Measurements from ENCODE around the gene CBR1.
"Not testable (repeated sequence)": the region's sequence is repeated elsewhere in the genome, so short reads cannot be mapped to it uniquely, and the experiment has no call there.

The CBR1 gene

GRCh38 chr21:36060159-36060921 lies 9.5 kb upstream of the CBR1 start, which contains the start of gene SETD4:
Gene SETD4, minus strand, starts transcription at chr21:36060526. Its CDS starts 1,638 bp downstream, at chr21:36058888.
- peak; percentile 81 to 94 for DNase-seq (ENCODE audit: low spot score in 2 of 2)
- H3K4me1 ChIP-seq = peaks cover 12% of the 10 kb centered on the region
- peaks cover 25% of the 10 kb centered on the region for H3K36me3 ChIP-seq (replicated peaks)
- H3K27me3 ChIP-seq (ENCODE audit: low read depth) = no peaks in the 10 kb centered on the region
- in situ Hi-C loops (cut with MboI; ENCODE audit: low sequenced_read_pairs) = loop anchor here (25.0 kb wide), 1 partner anchor 1198 kb away; no protein-coding TSS in a partner anchor
- H3K9me3 ChIP-seq = no peaks in the 10 kb centered on the region
- H3K4me3 ChIP-seq = peak within 1 kb of the TSS; percentile 89

- Histone ChIP-seq H3K9me3 (no peaks in the 10 kb centered on the region), H3K4me1 (peaks cover 12% of the 10 kb centered on the region), H3K36me3 (replicated peaks) (peaks cover 14% of the 10 kb centered on the region), H3K27me3 (ENCODE audit: low read depth) (no peaks in the 10 kb centered on the region), H3K4me3 (no peak overlapping the region)
- in situ Hi-C loops (cut with MboI; ENCODE audit: low sequenced_read_pairs) = loop anchor here (25.0 kb wide), 1 partner anchor 1199 kb away; no protein-coding TSS in a partner anchor
- DNase-seq (ENCODE audit: low spot score in 2 of 2) = no peak
Observed at GRCh38 chr21:36061445-36061844, 8.4 kb upstream of the CBR1 start.

GRCh38 chr21:36063375-36064084 lies 6.3 kb upstream of the CBR1 start:
- no peak overlapping the region for H3K4me3 ChIP-seq
- peaks cover 12% of the 10 kb centered on the region for H3K4me1 ChIP-seq
- H3K36me3 ChIP-seq (replicated peaks) = no peaks in the 10 kb centered on the region; the same call in 1 of the 2 replicates
- no peaks in the 10 kb centered on the region for H3K27me3 ChIP-seq (ENCODE audit: low read depth)
- no peak for DNase-seq (ENCODE audit: low spot score in 2 of 2)
- in situ Hi-C loops (cut with MboI; ENCODE audit: low sequenced_read_pairs) = loop anchor here (25.0 kb wide), 1 partner anchor 1201 kb away; no protein-coding TSS in a partner anchor
- H3K9me3 ChIP-seq = no peaks in the 10 kb centered on the region

- H3K36me3 ChIP-seq (replicated peaks) = no peaks in the 10 kb centered on the region
- H3K4me3 ChIP-seq = no peak overlapping the region
- H3K27me3 ChIP-seq (ENCODE audit: low read depth) = no peaks in the 10 kb centered on the region
- peaks cover 3% of the 10 kb centered on the region for H3K9me3 ChIP-seq
- DNase-seq (ENCODE audit: low spot score in 2 of 2) = no peak
- in situ Hi-C loops (cut with MboI; ENCODE audit: low sequenced_read_pairs) = loop anchor here (25.0 kb wide), 1 partner anchor 1202 kb away; no protein-coding TSS in a partner anchor
- H3K4me1 ChIP-seq = peaks cover 7% of the 10 kb centered on the region
Observed at GRCh38 chr21:36064085-36064460, 5.8 kb upstream of the CBR1 start.

GRCh38 chr21:36065497-36066036 lies 4.3 kb upstream of the CBR1 start:
- Histone ChIP-seq H3K36me3 (replicated peaks) (no peaks in the 10 kb centered on the region), H3K4me1 (peaks cover 10% of the 10 kb centered on the region), H3K4me3 (no peak overlapping the region), H3K27me3 (ENCODE audit: low read depth) (no peaks in the 10 kb centered on the region), H3K9me3 (peaks cover 9% of the 10 kb centered on the region)
- in situ Hi-C loops (cut with MboI; ENCODE audit: low sequenced_read_pairs) = loop anchor here (25.0 kb wide), 1 partner anchor 1203 kb away; no protein-coding TSS in a partner anchor
- DNase-seq (ENCODE audit: low spot score in 2 of 2) = no peak

GRCh38 chr21:36068748-36069398 lies 951 bp upstream of the CBR1 start:
- Histone ChIP-seq H3K4me3 (no peak overlapping the region), H3K4me1 (peaks cover 6% of the 10 kb centered on the region), H3K9me3 (peaks cover 9% of the 10 kb centered on the region), H3K36me3 (replicated peaks) (peaks cover 20% of the 10 kb centered on the region), H3K27me3 (ENCODE audit: low read depth) (no peaks in the 10 kb centered on the region)
- DNase-seq (ENCODE audit: low spot score in 2 of 2) = no peak
- in situ Hi-C loops (cut with MboI; ENCODE audit: low sequenced_read_pairs) = loop anchor here (25.0 kb wide), 1 partner anchor 1207 kb away; no protein-coding TSS in a partner anchor

GRCh38 chr21:36070999-36071398 lies 1.2 kb downstream of the CBR1 start:
- Histone ChIP-seq H3K9me3 (peaks cover 9% of the 10 kb centered on the region), H3K36me3 (replicated peaks) (peaks cover 20% of the 10 kb centered on the region), H3K4me3 (no peak overlapping the region), H3K27me3 (ENCODE audit: low read depth) (no peaks in the 10 kb centered on the region), H3K4me1 (peaks cover 6% of the 10 kb centered on the region)
- in situ Hi-C loops (cut with MboI; ENCODE audit: low sequenced_read_pairs) = loop anchor here (25.0 kb wide), 1 partner anchor 1209 kb away; no protein-coding TSS in a partner anchor
- DNase-seq (ENCODE audit: low spot score in 2 of 2) = no peak

GRCh38 chr21:36072453-36073162 lies 2.8 kb downstream of the CBR1 start:
- H3K27me3 ChIP-seq (ENCODE audit: low read depth) = no peaks in the 10 kb centered on the region
- no peak overlapping the region for H3K4me3 ChIP-seq
- no peak for DNase-seq (ENCODE audit: low spot score in 2 of 2)
- peaks cover 9% of the 10 kb centered on the region for H3K9me3 ChIP-seq
- H3K4me1 ChIP-seq = peaks cover 6% of the 10 kb centered on the region
- in situ Hi-C loops (cut with MboI; ENCODE audit: low sequenced_read_pairs) = loop anchor here (25.0 kb wide), 1 partner anchor 1210 kb away; no protein-coding TSS in a partner anchor
- H3K36me3 ChIP-seq (replicated peaks) = peaks cover 20% of the 10 kb centered on the region

GRCh38 chr21:36073181-36073580 lies 3.4 kb downstream of the CBR1 start:
- in situ Hi-C loops (cut with MboI; ENCODE audit: low sequenced_read_pairs) = loop anchor here (25.0 kb wide), 1 partner anchor 1211 kb away; no protein-coding TSS in a partner anchor
- H3K9me3 ChIP-seq = peaks cover 9% of the 10 kb centered on the region
- DNase-seq (ENCODE audit: low spot score in 2 of 2) = no peak
- no peaks in the 10 kb centered on the region for H3K27me3 ChIP-seq (ENCODE audit: low read depth)
- peaks cover 20% of the 10 kb centered on the region for H3K36me3 ChIP-seq (replicated peaks)
- peaks cover 6% of the 10 kb centered on the region for H3K4me1 ChIP-seq
- no peak overlapping the region for H3K4me3 ChIP-seq

- in situ Hi-C loops (cut with MboI; ENCODE audit: low sequenced_read_pairs) = loop anchor here (25.0 kb wide), 1 partner anchor 1212 kb away; no protein-coding TSS in a partner anchor
- not testable (repeated sequence) for H3K4me1 ChIP-seq; H3K27me3 ChIP-seq (ENCODE audit: low read depth)
Observed at GRCh38 chr21:36073911-36074310, 4.1 kb downstream of the CBR1 start.

GRCh38 chr21:36075171-36075570 lies 5.3 kb downstream of the CBR1 start:
- Histone ChIP-seq H3K4me3 (no peak overlapping the region), H3K36me3 (replicated peaks) (peaks cover 20% of the 10 kb centered on the region), H3K9me3 (no peaks in the 10 kb centered on the region), H3K27me3 (ENCODE audit: low read depth) (no peaks in the 10 kb centered on the region), H3K4me1 (peaks cover 3% of the 10 kb centered on the region)
- in situ Hi-C loops (cut with MboI; ENCODE audit: low sequenced_read_pairs) = no loop called here
- DNase-seq (ENCODE audit: low spot score in 2 of 2) = no peak

More at GRCh38 chr21:36073911-36074310, 4.1 kb downstream of the CBR1 start:
- H3K9me3 ChIP-seq; DNase-seq (ENCODE audit: low spot score in 2 of 2); H3K4me3 ChIP-seq: not testable (repeated sequence)
- H3K36me3 ChIP-seq (replicated peaks) = peaks cover 20% of the 10 kb centered on the region

- no peaks in the 10 kb centered on the region for H3K9me3 ChIP-seq
- no peak for DNase-seq (ENCODE audit: low spot score in 2 of 2)
- H3K4me1 ChIP-seq = no peaks in the 10 kb centered on the region; the same call in 1 of the 2 replicates
- no peak overlapping the region for H3K4me3 ChIP-seq
- in situ Hi-C loops (cut with MboI; ENCODE audit: low sequenced_read_pairs) = no loop called here
- no peaks in the 10 kb centered on the region for H3K27me3 ChIP-seq (ENCODE audit: low read depth)
- peaks cover 19% of the 10 kb centered on the region for H3K36me3 ChIP-seq (replicated peaks)
Observed at GRCh38 chr21:36075953-36076352, 6.1 kb downstream of the CBR1 start.

All from HAP-1 (cell line).